HG03196 (cell line): ENCODE measurements around the gene MAP1LC3A.
"Not testable (repeated sequence)": the region's sequence is repeated elsewhere in the genome, so short reads cannot be mapped to it uniquely, and the experiment has no call there.

Experiments used
- ATAC-seq: cut with Tn5 transposase; IDR thresholded peaks from one replicate; pipeline ENCODE4 v1.9.1; 2021; ENCODE audit not compliant: unreplicated experiment

The MAP1LC3A gene

DNA sequence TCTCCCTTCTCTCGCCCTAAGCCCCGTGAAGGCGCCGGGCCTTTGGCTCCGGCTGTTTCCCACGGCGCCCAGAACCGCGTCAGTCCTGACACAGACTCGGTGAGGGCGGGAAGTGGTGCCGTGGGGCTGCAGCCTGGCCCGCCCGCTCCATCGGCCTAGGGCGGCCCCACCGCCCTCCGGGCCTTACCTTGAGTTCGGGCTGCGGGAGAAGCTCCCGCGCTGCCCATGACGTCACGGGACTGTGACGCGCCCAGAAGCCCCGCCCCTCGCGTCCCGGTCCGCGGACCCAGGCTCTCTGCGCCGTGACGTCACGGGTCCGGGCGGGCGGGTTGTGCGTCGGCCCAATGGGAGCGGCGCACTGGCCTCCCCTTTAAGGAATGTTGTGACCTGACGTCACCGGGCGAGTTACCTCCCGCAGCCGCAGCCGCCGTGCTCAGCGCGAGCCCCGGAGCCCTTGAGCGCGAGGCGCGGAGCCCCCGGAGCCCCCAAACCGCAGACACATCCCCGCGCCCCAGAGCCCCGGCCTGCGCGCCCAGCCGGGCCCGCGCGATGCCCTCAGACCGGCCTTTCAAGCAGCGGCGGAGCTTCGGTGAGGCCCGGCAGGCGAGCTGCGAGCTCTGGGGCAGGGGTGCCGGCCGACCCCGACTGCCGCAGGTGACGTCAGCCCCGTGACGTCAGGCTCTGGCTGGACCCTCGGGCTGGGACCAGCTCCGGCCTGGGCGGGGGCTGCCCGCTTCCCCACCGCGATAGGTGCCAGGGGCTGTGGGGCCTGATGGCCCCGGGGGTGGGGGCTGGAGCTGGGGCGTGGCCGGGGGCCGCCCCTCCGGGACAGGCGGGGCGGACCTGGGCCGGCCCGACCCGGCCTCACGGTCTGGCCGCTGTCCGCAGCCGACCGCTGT, at the start of gene MAP1LC3A:
Gene MAP1LC3A, plus strand, starts transcription at position 399 of the 899 bp plus-strand sequence. Its CDS starts 151 bp downstream, at position 550.
- no peak for ATAC-seq

GRCh38 chr20:34510575-34510974, 47.9 kb upstream of the MAP1LC3A start:
- ATAC-seq: no peak

DNA sequence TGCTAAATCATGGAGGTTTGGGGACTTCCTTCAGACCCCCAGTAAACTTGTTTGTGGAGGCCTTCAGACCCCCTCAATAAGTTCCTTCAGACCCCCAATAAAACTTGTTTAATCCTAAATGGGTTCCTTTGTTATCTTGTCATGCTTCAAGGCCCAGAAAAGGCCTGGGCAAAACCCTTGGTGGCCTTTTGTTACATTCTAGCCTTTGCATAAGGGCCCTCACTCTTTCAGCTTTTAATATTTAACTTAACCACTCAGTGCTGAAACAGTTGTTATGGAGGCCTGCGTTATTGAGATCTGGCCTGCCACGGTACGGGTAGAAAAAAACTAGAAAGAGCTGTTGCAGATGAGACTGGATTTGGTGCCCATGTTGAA, 46.6 kb upstream of the MAP1LC3A start:
- ATAC-seq: no peak

- ATAC-seq: no peak
Measured at GRCh38 chr20:34512266-34512954, 46.1 kb upstream of the MAP1LC3A start.

- ATAC-seq: no peak
Measured at GRCh38 chr20:34512955-34513419, 45.5 kb upstream of the MAP1LC3A start.

DNA sequence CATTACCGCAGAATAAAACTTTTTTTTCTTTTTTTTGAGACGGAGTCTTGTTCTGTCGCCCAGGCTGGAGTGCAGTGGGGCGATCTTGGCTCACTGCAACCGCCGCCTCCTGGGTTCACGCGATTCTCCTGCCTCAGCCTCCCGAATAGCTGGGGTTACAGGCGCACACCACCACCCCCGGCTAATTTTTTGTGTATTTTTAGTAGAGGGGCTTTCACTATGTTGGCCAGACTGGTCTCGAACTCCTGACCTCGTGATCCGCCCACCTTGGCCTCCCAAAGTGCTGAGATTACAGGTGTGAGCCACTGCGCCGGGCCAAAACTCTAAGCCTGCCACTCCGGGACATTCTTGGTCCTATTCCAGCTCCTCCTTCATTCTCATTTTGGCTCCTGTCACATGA, 44.5 kb upstream of the MAP1LC3A start:
- ATAC-seq: not testable (repeated sequence)

- ATAC-seq: no peak
Measured at GRCh38 chr20:34514897-34515483, 43.5 kb upstream of the MAP1LC3A start.

DNA sequence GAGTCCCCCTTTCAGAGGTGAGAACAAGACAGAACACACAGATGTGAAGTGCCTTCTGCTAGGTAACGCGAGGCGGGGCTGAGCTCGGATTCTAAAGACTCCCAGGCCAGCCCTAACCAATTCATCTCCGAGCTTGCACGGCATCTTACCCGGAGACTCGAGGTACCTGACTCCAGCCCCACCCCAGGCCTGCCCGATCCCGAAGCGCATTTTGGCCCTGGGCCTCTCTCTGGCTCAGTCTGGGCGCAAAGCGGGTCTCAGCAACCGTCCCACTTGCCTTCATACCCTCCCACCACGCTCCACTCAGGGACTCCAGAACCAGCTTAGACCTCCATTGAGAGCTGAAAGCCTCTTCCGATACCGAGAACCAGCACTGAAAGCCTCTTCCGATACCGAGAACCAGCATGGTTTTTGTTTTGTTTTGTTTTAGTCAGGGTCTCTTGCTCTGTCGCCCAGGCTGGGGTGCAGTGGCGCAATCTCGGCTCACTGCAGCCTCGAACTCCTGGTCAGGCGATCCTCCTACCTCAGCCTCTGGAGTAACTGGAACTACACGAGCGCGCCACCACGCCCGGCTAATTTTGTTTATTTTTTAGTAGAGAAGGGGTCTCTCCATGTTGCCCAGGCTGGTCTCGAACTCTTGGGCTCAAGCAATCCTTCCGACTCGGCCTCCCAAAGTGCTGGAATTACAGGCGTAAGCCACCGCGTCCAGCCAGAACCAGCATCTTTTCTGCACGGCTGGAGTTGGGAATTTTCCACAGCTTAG, 42.9 kb upstream of the MAP1LC3A start:
- ATAC-seq: peak; percentile 44

GRCh38 chr20:34516247-34517113, 42.0 kb upstream of the MAP1LC3A start, which contains the start of gene DYNLRB1:
DYNLRB1 (plus strand) TSS chr20:34516422; CDS start chr20:34516459, 37 bp downstream.
- ATAC-seq: peak; percentile 69

DNA sequence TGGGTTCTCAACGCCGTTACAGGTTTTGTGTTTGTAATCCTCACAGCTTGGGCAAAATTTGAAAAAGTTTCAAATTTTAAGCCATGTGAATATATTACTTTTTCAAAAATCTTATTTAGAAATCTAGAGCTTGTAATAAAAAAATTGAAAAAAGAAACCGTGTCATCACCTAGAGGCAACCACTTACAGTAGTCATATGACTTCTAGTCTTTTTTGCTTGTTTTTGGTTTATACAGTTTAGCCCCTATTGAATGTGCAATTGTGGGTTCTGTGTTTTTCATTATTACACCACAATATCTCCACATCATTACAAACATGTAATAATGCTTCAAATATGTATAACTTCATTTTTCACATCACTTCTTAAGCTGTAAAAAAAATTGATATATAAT, 41.4 kb upstream of the MAP1LC3A start:
- ATAC-seq: no peak

DNA sequence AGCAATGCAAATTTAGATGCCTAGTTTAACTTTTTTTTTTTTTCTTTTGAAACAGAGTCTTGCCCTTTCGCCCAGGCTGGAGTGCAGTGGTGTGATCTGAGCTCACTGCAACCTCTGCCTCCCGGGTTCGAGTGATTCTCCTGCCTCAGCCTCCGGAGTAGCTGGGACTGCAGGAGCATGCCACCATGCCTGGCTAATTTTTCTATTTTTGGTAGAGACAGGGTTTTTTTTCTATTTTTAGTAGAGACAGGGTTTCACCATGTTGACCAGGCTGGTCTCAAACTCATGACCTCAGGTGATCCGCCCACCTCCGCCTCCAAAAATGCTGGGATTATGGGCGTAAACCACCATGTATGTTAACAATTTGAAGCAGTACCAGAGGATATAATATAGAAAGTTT, 39.7 kb upstream of the MAP1LC3A start:
- ATAC-seq: not testable (repeated sequence)

DNA sequence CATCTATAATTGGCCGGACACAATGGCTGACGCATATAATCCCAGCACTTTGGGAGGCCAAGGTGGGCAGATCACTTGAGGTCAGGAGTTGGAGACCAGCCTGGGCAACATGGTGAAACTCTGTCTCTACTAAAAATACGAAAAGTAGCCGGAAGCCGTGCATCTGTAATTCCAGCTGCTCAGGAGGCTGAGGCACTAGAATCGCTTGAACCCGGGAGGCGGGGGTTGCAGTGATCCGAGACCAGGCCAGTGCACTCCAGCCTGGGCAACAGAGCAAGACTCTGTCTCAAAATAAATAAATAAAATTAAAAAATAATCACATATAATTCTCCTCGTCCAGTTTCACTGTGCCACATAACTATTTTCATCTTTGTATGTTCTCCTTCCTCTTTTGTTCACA, 38.7 kb upstream of the MAP1LC3A start:
- ATAC-seq: not testable (repeated sequence)

DNA sequence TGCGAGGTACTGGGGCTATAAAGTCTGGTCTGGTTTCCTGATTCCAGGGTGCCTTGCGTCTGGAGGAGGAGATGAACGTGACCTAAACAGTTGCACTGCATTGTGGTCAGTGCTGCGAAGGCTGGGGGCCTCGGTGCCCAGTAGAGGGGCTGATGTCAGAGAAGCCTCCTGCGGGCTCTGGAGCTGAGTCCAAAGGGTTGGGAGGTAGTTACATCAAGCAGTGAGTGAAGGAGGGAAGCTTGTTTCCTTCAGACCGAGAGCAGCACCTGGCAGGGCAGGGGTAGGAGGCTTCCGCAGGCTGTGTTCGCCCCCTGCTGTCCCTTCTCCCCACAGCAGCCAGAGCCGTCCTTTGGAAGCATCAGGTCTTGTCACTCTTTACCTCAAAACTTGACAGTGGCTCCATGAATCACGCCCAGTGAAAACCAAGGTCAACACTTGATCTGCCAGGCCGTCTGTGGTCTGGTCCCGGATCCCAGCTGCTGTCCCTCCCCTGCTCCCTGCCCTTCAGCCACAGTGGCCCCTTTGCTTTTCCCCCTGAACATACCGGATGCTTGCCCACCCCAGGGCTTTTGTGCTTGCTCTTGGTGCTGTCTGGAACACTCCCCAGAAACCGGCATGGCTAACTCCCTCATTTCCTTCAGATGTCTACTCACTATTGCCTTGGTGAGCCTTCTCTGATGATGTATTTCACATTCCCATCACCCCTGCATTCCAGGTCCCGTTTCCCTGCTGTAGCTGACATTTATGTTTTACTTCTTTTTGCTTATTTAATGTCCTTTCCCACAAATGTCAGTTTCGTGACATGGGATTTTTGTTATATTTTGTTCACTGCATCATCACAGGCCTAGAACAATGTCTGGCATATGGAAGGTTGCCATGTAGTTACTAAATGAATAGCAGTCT, 35.3 kb upstream of the MAP1LC3A start:
- ATAC-seq: no peak

- no peak for ATAC-seq
Measured at GRCh38 chr20:34524426-34524825, 34.1 kb upstream of the MAP1LC3A start.

GRCh38 chr20:34525342-34525708, 33.2 kb upstream of the MAP1LC3A start:
- ATAC-seq: no peak

GRCh38 chr20:34525709-34526416, 32.7 kb upstream of the MAP1LC3A start:
- ATAC-seq: no peak

DNA sequence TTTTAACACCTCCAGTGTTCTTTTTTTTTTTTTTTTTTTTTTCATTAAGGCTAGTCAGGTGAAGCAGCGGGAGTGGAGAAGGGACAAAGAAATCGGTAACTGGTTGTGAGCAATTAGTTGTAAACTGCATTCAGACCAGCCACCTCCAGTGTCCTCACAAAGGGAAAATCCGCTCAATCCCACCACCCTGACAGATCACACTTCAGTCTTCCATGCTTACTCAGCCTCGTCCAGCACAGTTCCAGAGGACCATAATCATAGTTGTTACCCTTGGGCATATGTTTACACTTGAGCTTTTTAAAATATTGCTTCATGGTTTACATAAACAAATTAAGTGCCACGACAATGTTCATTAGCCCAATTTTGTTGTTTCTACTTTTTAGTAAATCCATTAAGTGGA, 32.1 kb upstream of the MAP1LC3A start:
- ATAC-seq: no peak

GRCh38 chr20:34527016-34527415, 31.5 kb upstream of the MAP1LC3A start:
- ATAC-seq: no peak
